ENCODE measurements around the gene TMEM74B.

The TMEM74B gene

DNA sequence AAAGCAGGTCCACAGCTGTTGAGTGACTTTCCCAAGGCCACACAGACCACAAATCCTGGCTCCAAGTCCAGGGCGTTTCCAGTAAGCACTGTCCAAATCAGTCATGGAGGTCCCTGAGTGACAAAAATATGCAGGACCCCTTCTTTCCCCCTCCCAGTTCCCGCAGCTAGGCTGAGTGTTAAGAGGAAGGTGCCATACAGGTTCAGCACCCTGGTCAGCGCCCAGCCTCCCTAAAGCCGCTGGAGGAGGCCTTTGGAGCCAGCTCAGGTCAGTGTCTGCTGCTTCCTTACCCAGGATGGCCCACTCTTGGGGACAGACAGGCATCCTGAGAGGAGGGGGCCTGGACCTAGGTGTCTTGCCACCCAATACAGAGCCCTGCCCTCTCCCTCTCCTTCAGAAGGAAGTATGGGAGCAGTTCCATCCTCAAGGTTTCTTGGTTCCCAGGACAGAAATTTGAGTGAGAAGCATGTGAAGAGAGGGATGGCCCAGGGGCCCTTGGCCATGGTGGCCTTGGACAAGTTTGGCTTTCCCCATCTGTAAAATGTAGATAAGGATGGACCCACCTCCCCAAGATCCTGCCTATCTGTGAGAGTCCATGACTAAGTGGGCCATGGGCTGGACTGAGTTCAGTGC lies 13.2 kb downstream of the TMEM74B start:
- Histone ChIP-seq H3K4me3 (ENCODE audit: low read depth, low read length) (no peak overlapping the region), H3K36me3 (ENCODE audit: control insufficient read depth, insufficient read depth, low read length) (peaks cover 8% of the 10 kb centered on the region), H3K9me3 (ENCODE audit: control insufficient read depth, insufficient read depth, low read length) (no peaks in the 10 kb centered on the region), H3K9ac (ENCODE audit: low read depth, low read length) (no peak overlapping the region), H3K27me3 (ENCODE audit: control insufficient read depth, insufficient read depth, low read length) (no peaks in the 10 kb centered on the region), H3K4me1 (ENCODE audit: control insufficient read depth, insufficient read depth, low read length) (no peaks in the 10 kb centered on the region)

DNA sequence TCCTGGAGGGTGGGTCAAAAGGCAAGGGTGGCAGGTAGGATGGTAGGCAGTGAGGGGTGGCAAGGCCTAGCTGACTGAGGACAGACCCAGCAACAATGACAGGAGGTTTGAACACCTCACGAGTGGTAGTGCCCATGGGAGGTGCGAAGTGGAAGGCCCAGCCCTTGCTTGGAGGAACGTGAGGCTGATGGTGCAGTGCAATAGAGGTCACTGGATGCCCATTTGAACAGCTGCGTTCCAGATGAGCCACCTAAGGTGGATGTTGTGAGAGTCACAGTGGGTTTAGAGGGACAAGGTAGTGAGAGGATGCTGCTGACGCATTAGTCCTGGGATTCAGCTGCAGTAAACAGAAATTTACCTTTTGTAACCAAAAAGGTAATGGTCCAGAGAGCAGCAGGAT lies 15.6 kb downstream of the TMEM74B start:
- Histone ChIP-seq H3K36me3 (ENCODE audit: control insufficient read depth, insufficient read depth, low read length) (peaks cover 29% of the 10 kb centered on the region), H3K9ac (ENCODE audit: low read depth, low read length) (no peak overlapping the region), H3K4me1 (ENCODE audit: control insufficient read depth, insufficient read depth, low read length) (no peaks in the 10 kb centered on the region), H3K9me3 (ENCODE audit: control insufficient read depth, insufficient read depth, low read length) (no peaks in the 10 kb centered on the region), H3K27me3 (ENCODE audit: control insufficient read depth, insufficient read depth, low read length) (no peaks in the 10 kb centered on the region), H3K4me3 (ENCODE audit: low read depth, low read length) (no peak overlapping the region)

DNA sequence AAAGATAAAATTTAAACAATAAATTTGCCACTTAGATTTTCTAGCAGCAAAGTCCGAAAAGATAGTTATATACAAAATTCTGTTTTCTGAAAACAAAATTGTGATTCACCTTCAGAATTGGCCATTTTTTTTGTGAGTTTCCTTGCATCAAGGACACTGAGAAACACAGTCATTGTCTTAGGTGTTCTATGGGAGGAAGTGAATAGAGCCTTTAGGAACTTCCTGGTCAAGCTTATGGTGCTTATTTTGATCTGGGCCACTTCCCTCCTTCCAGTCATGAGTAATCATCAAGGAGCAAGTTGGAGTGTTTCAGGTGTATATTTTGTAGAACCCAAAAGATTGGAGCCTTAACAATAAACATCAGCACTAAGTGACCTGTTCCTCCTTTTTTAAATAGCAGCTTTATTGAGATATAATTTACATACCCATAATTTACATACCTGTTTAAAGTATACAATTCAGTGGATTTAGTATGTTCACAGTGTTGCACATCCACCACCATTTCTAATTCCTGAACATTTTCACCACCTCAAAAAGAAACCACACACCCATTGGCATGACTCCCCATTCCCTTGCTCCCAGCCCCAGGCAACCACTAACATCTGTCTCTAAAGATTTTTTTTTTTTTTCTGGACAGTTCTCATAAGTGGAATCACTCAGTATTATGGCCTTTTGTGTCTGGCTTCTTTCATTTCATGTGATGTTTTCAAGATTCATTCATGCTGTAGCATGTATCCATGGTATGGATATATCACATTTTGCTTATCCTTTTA lies 17.6 kb downstream of the TMEM74B start:
- Histone ChIP-seq H3K9me3 (ENCODE audit: control insufficient read depth, insufficient read depth, low read length) (no peaks in the 10 kb centered on the region), H3K9ac (ENCODE audit: low read depth, low read length) (no peak overlapping the region), H3K4me1 (ENCODE audit: control insufficient read depth, insufficient read depth, low read length) (no peaks in the 10 kb centered on the region), H3K4me3 (ENCODE audit: low read depth, low read length) (no peak overlapping the region), H3K27me3 (ENCODE audit: control insufficient read depth, insufficient read depth, low read length) (no peaks in the 10 kb centered on the region), H3K36me3 (ENCODE audit: control insufficient read depth, insufficient read depth, low read length) (peaks cover 40% of the 10 kb centered on the region)

DNA sequence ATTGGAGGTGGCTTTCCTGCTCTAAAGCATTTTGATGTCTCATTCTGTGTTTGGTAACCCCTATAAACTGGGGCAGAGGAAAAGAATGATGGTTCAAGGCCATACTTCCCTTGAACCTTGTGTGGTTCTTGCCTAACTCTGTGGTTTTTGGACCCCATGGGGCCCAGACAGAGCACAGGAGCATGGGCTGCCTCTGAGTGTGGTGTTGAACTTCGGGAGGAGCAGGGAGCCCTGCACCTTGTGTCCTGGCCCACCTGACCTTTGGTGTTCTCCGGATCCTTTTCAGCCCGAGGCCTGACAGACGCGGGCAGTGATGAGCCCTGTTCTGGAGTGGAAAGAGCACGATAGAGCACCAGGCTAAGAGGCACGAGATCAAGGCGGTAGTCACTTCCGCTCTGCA lies 18.8 kb downstream of the TMEM74B start:
- H3K4me1 ChIP-seq (ENCODE audit: control insufficient read depth, insufficient read depth, low read length) = no peaks in the 10 kb centered on the region
- H3K27me3 ChIP-seq (ENCODE audit: control insufficient read depth, insufficient read depth, low read length) = no peaks in the 10 kb centered on the region
- peaks cover 45% of the 10 kb centered on the region for H3K36me3 ChIP-seq (ENCODE audit: control insufficient read depth, insufficient read depth, low read length)
- H3K4me3 ChIP-seq (ENCODE audit: low read depth, low read length) = no peak overlapping the region
- H3K9me3 ChIP-seq (ENCODE audit: control insufficient read depth, insufficient read depth, low read length) = no peaks in the 10 kb centered on the region
- H3K9ac ChIP-seq (ENCODE audit: low read depth, low read length) = no peak overlapping the region

DNA sequence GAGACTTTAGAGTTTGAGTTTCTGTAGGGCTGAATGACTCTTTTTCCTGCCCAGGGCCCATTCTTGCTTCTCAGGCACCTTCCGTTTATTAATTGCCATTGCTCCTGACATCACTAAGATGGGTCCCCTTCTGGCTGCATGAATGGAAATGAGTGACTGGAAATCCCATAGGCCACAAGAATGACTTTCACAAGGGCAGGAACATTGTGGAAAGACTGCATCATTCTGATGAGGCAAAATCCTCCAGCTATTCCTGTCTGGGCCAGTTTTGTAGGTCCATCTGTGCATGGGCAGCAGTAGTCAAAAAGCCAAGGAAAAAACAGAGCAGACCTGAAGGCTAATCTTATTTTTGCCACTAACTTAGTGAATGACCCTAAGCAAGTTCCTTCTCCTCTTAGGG lies 19.3 kb downstream of the TMEM74B start:
- no peak overlapping the region for H3K9ac ChIP-seq (ENCODE audit: low read depth, low read length)
- H3K4me3 ChIP-seq (ENCODE audit: low read depth, low read length) = no peak overlapping the region
- peaks cover 49% of the 10 kb centered on the region for H3K36me3 ChIP-seq (ENCODE audit: control insufficient read depth, insufficient read depth, low read length)
- H3K4me1 ChIP-seq (ENCODE audit: control insufficient read depth, insufficient read depth, low read length) = no peaks in the 10 kb centered on the region
- no peaks in the 10 kb centered on the region for H3K27me3 ChIP-seq (ENCODE audit: control insufficient read depth, insufficient read depth, low read length)
- no peaks in the 10 kb centered on the region for H3K9me3 ChIP-seq (ENCODE audit: control insufficient read depth, insufficient read depth, low read length)

DNA sequence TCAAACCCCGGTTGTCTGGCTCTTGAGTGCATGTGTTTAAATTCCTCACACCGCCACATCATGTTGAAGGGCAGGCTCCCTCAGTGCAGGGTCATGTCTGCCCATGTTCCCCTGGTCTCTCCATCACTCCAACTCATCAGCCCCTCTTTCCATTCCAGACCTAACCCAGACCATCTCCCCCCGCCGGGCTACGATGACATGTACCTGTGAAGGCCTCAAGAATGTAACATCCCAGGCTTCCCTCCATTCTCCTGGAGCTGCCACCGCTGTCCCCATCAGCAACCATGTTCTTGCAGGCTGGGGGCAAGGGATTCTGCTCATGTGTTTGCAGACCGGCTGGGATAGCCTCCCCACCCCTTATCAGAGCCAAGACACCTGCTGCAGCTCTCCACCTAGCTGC lies 19.9 kb downstream of the TMEM74B start:
- H3K4me1 ChIP-seq (ENCODE audit: control insufficient read depth, insufficient read depth, low read length) = no peaks in the 10 kb centered on the region
- no peaks in the 10 kb centered on the region for H3K9me3 ChIP-seq (ENCODE audit: control insufficient read depth, insufficient read depth, low read length)
- H3K4me3 ChIP-seq (ENCODE audit: low read depth, low read length) = no peak overlapping the region
- no peaks in the 10 kb centered on the region for H3K27me3 ChIP-seq (ENCODE audit: control insufficient read depth, insufficient read depth, low read length)
- H3K9ac ChIP-seq (ENCODE audit: low read depth, low read length) = no peak overlapping the region
- peaks cover 51% of the 10 kb centered on the region for H3K36me3 ChIP-seq (ENCODE audit: control insufficient read depth, insufficient read depth, low read length)

DNA sequence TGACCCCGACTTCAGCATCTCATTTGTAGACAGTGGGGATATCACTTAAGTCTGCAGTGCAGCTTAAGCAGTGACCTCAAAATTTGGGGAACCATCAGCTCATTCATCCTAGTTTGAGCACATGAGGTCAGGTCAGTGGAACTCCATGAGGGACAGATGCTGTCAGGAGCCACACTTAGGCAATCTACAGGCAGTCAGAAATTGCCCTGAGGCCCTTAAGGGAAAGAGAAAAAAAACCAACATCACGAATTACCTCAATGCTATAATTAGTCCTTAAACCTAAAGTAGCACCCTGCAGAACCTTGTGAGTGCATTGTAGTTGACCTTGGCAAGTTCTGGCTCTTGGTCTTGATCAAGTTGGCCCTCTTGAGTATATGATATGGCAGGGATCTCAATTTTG lies 21.1 kb downstream of the TMEM74B start:
- peaks cover 43% of the 10 kb centered on the region for H3K36me3 ChIP-seq (ENCODE audit: control insufficient read depth, insufficient read depth, low read length)
- no peak overlapping the region for H3K9ac ChIP-seq (ENCODE audit: low read depth, low read length)

DNA sequence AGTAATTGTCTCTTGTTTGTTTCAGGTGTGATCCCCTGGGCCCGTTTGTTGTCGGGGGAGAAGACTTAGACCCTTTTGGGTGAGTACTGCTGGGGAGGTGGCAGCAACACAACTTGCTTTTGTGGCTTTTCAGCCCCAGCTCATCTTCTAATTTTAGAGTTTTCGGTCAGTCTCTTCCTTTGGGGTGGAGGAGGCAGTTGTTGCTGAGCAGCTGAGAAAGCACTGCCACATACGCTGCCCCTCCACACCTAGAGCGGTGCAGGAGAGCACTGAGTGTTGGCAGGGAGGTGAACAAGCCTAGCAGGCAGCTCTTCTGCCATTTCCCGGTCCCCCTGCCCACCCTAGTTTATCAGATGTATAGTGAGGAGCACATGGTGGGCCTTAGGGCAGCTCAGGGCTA lies 21.7 kb downstream of the TMEM74B start:
- H3K36me3 ChIP-seq (ENCODE audit: control insufficient read depth, insufficient read depth, low read length) = peaks cover 43% of the 10 kb centered on the region
- no peak overlapping the region for H3K4me3 ChIP-seq (ENCODE audit: low read depth, low read length)
- no peaks in the 10 kb centered on the region for H3K27me3 ChIP-seq (ENCODE audit: control insufficient read depth, insufficient read depth, low read length)
- H3K4me1 ChIP-seq (ENCODE audit: control insufficient read depth, insufficient read depth, low read length) = no peaks in the 10 kb centered on the region
- no peak overlapping the region for H3K9ac ChIP-seq (ENCODE audit: low read depth, low read length)
- H3K9me3 ChIP-seq (ENCODE audit: control insufficient read depth, insufficient read depth, low read length) = no peaks in the 10 kb centered on the region

More for the DNA sequence above, 21.1 kb downstream of the TMEM74B start:
- Histone ChIP-seq H3K4me3 (ENCODE audit: low read depth, low read length) (no peak overlapping the region), H3K27me3 (ENCODE audit: control insufficient read depth, insufficient read depth, low read length) (no peaks in the 10 kb centered on the region), H3K4me1 (ENCODE audit: control insufficient read depth, insufficient read depth, low read length) (no peaks in the 10 kb centered on the region), H3K9me3 (ENCODE audit: control insufficient read depth, insufficient read depth, low read length) (no peaks in the 10 kb centered on the region)

DNA sequence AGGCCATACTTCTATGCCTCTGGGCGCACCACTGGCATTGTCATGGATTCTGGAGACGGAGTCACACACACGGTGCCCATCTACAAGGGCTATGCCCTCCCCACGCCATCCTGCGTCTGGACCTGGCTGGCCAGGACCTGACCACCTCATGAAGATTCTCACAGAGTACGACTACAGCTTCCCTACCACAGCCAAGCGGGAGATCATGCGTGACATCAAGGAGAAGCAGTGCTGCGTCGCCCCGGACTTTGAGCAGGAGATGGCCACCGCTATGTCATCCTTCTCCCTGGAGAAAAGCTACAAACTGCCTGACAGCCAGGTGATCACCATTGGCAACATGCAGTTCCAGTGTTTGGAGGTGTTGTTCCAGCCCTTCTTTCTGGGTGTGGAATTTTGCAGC lies 23.8 kb downstream of the TMEM74B start:
- Histone ChIP-seq H3K36me3 (ENCODE audit: control insufficient read depth, insufficient read depth, low read length) (peaks cover 40% of the 10 kb centered on the region), H3K4me3 (ENCODE audit: low read depth, low read length) (no peak overlapping the region), H3K9ac (ENCODE audit: low read depth, low read length) (no peak overlapping the region), H3K27me3 (ENCODE audit: control insufficient read depth, insufficient read depth, low read length) (no peaks in the 10 kb centered on the region), H3K4me1 (ENCODE audit: control insufficient read depth, insufficient read depth, low read length) (no peaks in the 10 kb centered on the region), H3K9me3 (ENCODE audit: control insufficient read depth, insufficient read depth, low read length) (no peaks in the 10 kb centered on the region)

DNA sequence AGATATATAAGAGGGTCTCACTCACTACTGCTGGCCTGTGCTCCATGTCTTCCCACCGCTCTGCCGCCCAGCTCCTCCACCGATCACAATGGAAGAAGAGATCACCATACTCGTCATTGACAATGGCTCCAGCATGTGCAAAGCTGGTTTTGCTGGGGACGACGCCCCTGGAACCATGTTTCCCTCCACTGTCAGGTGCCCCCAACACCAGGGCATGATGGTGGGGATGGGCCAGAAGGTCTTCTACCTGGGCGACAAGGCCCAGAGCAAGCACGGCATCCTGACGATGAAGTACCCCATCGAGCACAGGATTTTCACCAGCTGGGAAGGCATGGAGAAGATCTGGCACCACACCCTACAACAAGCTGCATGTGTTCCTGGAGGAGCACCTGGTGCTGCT lies 24.3 kb downstream of the TMEM74B start:
- Histone ChIP-seq H3K4me1 (ENCODE audit: control insufficient read depth, insufficient read depth, low read length) (no peaks in the 10 kb centered on the region), H3K4me3 (ENCODE audit: low read depth, low read length) (no peak overlapping the region), H3K9me3 (ENCODE audit: control insufficient read depth, insufficient read depth, low read length) (no peaks in the 10 kb centered on the region), H3K27me3 (ENCODE audit: control insufficient read depth, insufficient read depth, low read length) (no peaks in the 10 kb centered on the region), H3K36me3 (ENCODE audit: control insufficient read depth, insufficient read depth, low read length) (peaks cover 35% of the 10 kb centered on the region), H3K9ac (ENCODE audit: low read depth, low read length) (no peak overlapping the region)

DNA sequence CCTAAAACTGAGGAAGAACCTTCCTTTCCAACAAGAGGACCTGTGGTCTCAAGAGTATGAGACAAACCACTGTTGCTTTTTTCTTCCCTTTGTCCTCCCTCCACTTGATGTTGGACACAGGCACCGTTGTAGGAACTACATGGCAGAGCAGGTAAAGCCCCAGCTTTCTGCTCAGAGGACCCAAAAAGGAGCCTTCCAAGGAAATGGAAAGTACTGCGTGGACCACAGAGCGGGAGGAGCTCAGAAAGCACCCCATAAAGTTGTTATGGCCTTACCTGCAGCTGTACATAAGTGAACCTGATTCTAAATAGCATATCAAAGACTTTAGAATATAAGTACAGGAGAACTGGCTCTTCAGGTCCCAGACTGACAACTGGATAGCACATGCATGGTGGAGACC lies 29.4 kb downstream of the TMEM74B start:
- Histone ChIP-seq H3K4me1 (ENCODE audit: control insufficient read depth, insufficient read depth, low read length) (no peaks in the 10 kb centered on the region), H3K4me3 (ENCODE audit: low read depth, low read length) (no peak overlapping the region), H3K36me3 (ENCODE audit: control insufficient read depth, insufficient read depth, low read length) (peaks cover under 1% of the 10 kb centered on the region), H3K9me3 (ENCODE audit: control insufficient read depth, insufficient read depth, low read length) (no peaks in the 10 kb centered on the region), H3K9ac (ENCODE audit: low read depth, low read length) (no peak overlapping the region), H3K27me3 (ENCODE audit: control insufficient read depth, insufficient read depth, low read length) (no peaks in the 10 kb centered on the region)

DNA sequence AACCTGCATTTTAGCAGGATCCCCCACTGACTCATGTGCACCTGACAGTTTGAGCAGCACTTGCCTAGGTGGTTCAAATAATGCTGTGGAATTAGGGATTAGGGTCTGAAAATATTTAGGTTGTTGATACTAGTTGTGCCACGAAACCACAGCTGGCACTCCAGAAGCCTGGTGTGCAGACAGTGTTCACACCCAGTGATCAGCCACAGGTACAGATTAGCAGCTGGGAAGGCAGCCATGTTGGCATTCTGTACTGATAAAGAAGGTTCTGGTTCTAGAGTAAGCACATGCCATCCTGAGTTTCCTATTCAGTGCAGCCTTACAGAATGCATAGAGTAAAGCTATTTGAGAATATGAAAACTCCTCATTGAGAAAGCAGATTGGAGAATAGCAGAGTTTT lies 30.1 kb downstream of the TMEM74B start:
- no peak overlapping the region for H3K9ac ChIP-seq (ENCODE audit: low read depth, low read length)
- H3K4me1 ChIP-seq (ENCODE audit: control insufficient read depth, insufficient read depth, low read length) = no peaks in the 10 kb centered on the region
- no peaks in the 10 kb centered on the region for H3K36me3 ChIP-seq (ENCODE audit: control insufficient read depth, insufficient read depth, low read length)
- H3K27me3 ChIP-seq (ENCODE audit: control insufficient read depth, insufficient read depth, low read length) = no peaks in the 10 kb centered on the region
- H3K4me3 ChIP-seq (ENCODE audit: low read depth, low read length) = no peak overlapping the region
- H3K9me3 ChIP-seq (ENCODE audit: control insufficient read depth, insufficient read depth, low read length) = no peaks in the 10 kb centered on the region

All from iPS-15b (cell line).